Osteoblast (primary cell): ENCODE results near the gene PRRT3. TPM values are rescaled to one million over a fixed set of nuclear protein-coding genes. Genes with fewer than 3 reads are reported as not detected.

Source experiments
- DNase-seq: peaks from one replicate; pipeline ENCODE4 v3.0.0; 2011; ENCODE audit warnings: low spot score, mixed read lengths; ENCODE audit not compliant: insufficient read length; ENCODE audit errors: missing footprints
- H2AFZ ChIP-seq: 2 replicates; pipeline ENCODE4 v1.6.0; 2011; ENCODE audit warnings: mild to moderate bottlenecking, low read length
- H3K27ac ChIP-seq: 2 replicates; pipeline ENCODE4 v1.5.1; 2011; ENCODE audit warnings: mild to moderate bottlenecking, low read depth, low read length, moderate library complexity
- H3K27me3 ChIP-seq: 2 replicates; pipeline ENCODE4 v1.6.0; 2012; ENCODE audit warnings: mild to moderate bottlenecking, control low read depth, inconsistent platforms, low read length, moderate library complexity; ENCODE audit not compliant: insufficient read depth
- H3K36me3 ChIP-seq: 2 replicates; pipeline ENCODE4 v1.5.1; 2011; ENCODE audit warnings: mild to moderate bottlenecking, low read length, control low read depth, moderate library complexity; ENCODE audit not compliant: insufficient read depth
- H3K4me1 ChIP-seq: 2 replicates; pipeline ENCODE4 v1.5.1; 2011; ENCODE audit warnings: mild to moderate bottlenecking, low read length, control low read depth, moderate library complexity; ENCODE audit not compliant: insufficient read depth
- H3K4me2 ChIP-seq: 2 replicates; pipeline ENCODE4 v1.6.0; 2011; ENCODE audit warnings: mild to moderate bottlenecking, low read length; ENCODE audit not compliant: insufficient read depth
- H3K4me3 ChIP-seq: fragments of 200-600 bp; sonication (generic); 3 replicates; pipeline ENCODE4 v1.5.1; 2012; ENCODE audit warnings: mild to moderate bottlenecking, low read length, inconsistent platforms; ENCODE audit not compliant: insufficient read depth
- H3K79me2 ChIP-seq: 2 replicates; pipeline ENCODE4 v1.6.0; 2012; ENCODE audit warnings: mild to moderate bottlenecking, low read length, control low read depth, inconsistent platforms; ENCODE audit not compliant: insufficient read depth
- H3K9me3 ChIP-seq: 2 replicates; pipeline ENCODE4 v1.5.1; 2011; ENCODE audit warnings: low read depth, low read length, control low read depth
- H4K20me1 ChIP-seq: 2 replicates; pipeline ENCODE4 v1.6.0; 2012; ENCODE audit warnings: mild to moderate bottlenecking, low read length, control low read depth; ENCODE audit not compliant: insufficient read depth
- total RNA-seq: library from RNA; depleted of rRNA; stranded (reverse); fragments of >200 nt; gene quantifications from 2 replicates; pipeline ENCODE4 v1.2.3, GENCODE V29; 2012
- TF ChIP-seq, protein P1 (sequence below): IDR thresholded peaks from 2 replicates; pipeline ENCODE4 v1.5.1; 2011; ENCODE audit warnings: mild to moderate bottlenecking, low read depth, low read length, moderate library complexity; ENCODE audit errors: extremely low read depth

Gene PRRT3
- total RNA-seq, 1 donor = 4.3 TPM

DNA sequence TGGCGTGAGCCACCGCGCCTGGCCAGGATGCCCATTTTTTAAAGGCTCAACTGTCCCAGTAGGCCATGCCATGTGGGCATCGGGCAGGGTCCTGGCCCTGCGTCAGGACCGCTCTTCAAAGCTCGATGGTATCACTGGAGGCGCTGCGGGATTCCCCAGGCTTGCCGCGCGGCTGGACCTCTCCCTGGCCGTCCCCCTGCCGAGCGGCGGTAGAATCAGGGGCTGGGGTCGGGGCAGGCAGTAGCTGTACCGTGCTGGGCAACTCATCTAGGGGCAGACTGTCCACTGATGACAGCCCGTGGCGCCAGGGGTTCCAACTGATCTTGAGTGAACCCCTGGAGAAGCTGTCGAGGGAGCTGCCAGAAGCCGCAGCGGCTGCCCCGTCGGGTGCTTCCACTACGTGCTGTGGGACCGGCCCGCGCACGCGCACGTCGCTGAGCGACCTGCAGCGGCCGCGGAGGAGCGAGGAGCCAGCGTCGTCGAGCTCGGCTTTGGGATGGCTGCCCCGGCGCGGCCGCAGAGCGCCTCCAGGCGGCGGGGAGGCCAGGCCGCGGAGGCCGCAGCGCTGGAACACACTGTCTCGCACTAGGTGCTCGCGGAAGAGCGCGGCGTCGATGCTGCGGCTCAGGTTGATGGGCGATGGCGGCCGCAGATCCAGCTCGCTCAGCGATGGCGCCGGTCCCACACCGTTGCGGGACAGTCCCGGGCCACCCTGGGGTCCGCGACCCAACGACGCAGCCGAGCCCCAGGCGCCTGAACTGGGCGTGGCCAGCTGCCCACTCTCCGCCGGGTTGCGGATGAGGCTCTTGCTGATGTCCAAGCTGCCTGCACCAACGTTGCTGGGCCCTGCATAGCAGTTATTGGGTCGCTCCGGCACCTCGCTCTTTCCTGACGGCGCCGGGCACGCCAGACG lies 5.8 kb downstream of the PRRT3 start:
- Histone ChIP-seq H3K79me2 (no peaks in the 10 kb centered on the region), H3K4me3 (peak overlapping the region; percentile 84), H3K27ac (peak overlapping the region; percentile 66), H3K9me3 (no peaks in the 10 kb centered on the region), H3K4me1 (peaks cover 16% of the 10 kb centered on the region), H3K36me3 (peaks cover 4% of the 10 kb centered on the region), H2AFZ (peak overlapping the region; percentile 93), H3K27me3 (no peaks in the 10 kb centered on the region), H3K4me2 (peak overlapping the region; percentile 94), H4K20me1 (no peaks in the 10 kb centered on the region)
- DNase-seq = peak; percentile 99
- TF ChIP-seq, protein P1, sequence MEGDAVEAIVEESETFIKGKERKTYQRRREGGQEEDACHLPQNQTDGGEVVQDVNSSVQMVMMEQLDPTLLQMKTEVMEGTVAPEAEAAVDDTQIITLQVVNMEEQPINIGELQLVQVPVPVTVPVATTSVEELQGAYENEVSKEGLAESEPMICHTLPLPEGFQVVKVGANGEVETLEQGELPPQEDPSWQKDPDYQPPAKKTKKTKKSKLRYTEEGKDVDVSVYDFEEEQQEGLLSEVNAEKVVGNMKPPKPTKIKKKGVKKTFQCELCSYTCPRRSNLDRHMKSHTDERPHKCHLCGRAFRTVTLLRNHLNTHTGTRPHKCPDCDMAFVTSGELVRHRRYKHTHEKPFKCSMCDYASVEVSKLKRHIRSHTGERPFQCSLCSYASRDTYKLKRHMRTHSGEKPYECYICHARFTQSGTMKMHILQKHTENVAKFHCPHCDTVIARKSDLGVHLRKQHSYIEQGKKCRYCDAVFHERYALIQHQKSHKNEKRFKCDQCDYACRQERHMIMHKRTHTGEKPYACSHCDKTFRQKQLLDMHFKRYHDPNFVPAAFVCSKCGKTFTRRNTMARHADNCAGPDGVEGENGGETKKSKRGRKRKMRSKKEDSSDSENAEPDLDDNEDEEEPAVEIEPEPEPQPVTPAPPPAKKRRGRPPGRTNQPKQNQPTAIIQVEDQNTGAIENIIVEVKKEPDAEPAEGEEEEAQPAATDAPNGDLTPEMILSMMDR = peak; percentile 60

DNA sequence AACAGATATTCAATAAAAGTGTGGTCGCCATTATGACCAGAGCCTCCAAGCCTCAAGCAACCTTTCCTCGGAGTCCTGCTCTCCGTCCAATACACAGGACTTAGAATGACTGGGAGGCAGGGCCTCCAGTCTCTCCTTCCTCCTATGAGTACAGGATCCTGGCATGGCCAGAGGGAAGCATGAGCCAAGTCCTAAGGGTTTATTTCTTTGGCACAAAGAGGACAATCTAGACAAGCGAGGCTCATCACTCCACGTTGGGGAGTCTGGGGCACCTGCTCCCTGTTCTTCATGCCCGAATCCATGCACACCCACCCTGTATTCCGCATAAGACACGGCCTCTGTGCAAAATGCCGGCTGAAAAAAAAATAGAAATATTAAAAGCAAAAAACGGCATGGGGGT lies 6.8 kb downstream of the PRRT3 start:
- no peaks in the 10 kb centered on the region for H4K20me1 ChIP-seq
- H3K4me3 ChIP-seq = no peak overlapping the region
- peaks cover 4% of the 10 kb centered on the region for H3K36me3 ChIP-seq
- H3K27me3 ChIP-seq = no peaks in the 10 kb centered on the region
- H3K79me2 ChIP-seq = no peaks in the 10 kb centered on the region
- no peak overlapping the region for H2AFZ ChIP-seq
- H3K27ac ChIP-seq = no peak overlapping the region
- H3K4me2 ChIP-seq = peak overlapping the region; percentile 94
- TF ChIP-seq, protein P1 = no peak
- DNase-seq = no peak
- H3K4me1 ChIP-seq = peaks cover 15% of the 10 kb centered on the region
- H3K9me3 ChIP-seq = no peaks in the 10 kb centered on the region

DNA sequence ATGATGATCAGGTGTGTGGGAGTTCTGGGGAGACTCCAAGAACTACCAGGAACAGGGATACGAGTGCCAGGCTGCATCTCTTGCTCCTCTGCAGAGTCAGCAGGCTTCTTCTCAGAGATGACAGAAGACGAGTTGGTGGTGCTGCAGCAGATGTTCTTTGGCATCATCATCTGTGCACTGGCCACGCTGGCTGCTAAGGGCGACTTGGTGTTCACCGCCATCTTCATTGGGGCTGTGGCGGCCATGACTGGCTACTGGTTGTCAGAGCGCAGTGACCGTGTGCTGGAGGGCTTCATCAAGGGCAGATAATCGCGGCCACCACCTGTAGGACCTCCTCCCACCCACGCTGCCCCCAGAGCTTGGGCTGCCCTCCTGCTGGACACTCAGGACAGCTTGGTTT lies 7.9 kb downstream of the PRRT3 start:
- no peaks in the 10 kb centered on the region for H3K79me2 ChIP-seq
- no peak overlapping the region for H3K4me2 ChIP-seq
- TF ChIP-seq, protein P1 = no peak
- no peaks in the 10 kb centered on the region for H4K20me1 ChIP-seq
- H3K36me3 ChIP-seq = peaks cover 4% of the 10 kb centered on the region
- no peak overlapping the region for H3K27ac ChIP-seq
- DNase-seq = no peak
- no peaks in the 10 kb centered on the region for H3K27me3 ChIP-seq
- H3K9me3 ChIP-seq = no peaks in the 10 kb centered on the region
- peaks cover 15% of the 10 kb centered on the region for H3K4me1 ChIP-seq
- no peak overlapping the region for H2AFZ ChIP-seq
- H3K4me3 ChIP-seq = no peak overlapping the region

DNA sequence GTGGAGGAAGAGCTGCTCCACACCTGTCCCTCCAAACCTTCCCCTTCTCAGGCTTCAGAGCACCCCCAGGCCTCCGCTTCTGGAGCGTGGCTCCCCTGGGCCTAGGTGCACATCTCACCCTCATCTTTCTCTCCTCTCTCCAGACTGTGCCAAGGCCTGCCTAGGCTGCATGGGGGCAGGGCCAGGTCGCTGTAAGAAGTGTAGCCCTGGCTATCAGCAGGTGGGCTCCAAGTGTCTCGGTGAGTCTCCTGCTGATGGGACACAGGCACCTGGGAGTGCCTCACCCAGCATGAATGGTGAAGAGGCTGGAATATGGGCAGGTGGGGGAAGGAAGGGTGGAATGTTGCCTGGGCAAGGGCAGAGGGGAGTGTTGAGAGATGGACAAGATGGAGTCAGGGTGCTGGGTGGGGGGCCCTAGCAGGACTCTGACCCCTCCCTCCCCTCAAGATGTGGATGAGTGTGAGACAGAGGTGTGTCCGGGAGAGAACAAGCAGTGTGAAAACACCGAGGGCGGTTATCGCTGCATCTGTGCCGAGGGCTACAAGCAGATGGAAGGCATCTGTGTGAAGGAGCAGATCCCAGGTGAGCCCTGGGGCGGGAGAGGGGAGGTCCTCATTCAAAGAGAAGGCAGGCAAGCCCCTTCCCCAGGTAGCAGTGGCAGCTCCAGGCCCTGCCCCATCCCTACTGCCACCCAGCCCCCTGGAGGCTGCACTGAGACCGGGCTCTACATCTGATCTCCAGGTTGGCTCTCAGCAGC lies 9.1 kb downstream of the PRRT3 start:
- Histone ChIP-seq H3K4me3 (no peak overlapping the region), H3K27me3 (no peaks in the 10 kb centered on the region), H3K79me2 (no peaks in the 10 kb centered on the region), H3K36me3 (peaks cover 4% of the 10 kb centered on the region), H3K4me1 (peaks cover 14% of the 10 kb centered on the region), H3K4me2 (no peak overlapping the region), H3K27ac (no peak overlapping the region), H4K20me1 (no peaks in the 10 kb centered on the region), H3K9me3 (no peaks in the 10 kb centered on the region), H2AFZ (no peak overlapping the region)
- TF ChIP-seq, protein P1 = no peak
- DNase-seq = no peak
